ENCODE measurements around the gene CTNNA2.

CTNNA2 gene

GRCh38 chr2:79782576-79783452 is 270.0 kb downstream of the CTNNA2 start:
- DNase-seq (ENCODE audit: low read depth in 1 of 2, low spot score in 1 of 2) = no peak

GRCh38 chr2:79788952-79789651 is 276.3 kb downstream of the CTNNA2 start:
- DNase-seq (ENCODE audit: low read depth in 1 of 2, low spot score in 1 of 2) = no peak

DNA sequence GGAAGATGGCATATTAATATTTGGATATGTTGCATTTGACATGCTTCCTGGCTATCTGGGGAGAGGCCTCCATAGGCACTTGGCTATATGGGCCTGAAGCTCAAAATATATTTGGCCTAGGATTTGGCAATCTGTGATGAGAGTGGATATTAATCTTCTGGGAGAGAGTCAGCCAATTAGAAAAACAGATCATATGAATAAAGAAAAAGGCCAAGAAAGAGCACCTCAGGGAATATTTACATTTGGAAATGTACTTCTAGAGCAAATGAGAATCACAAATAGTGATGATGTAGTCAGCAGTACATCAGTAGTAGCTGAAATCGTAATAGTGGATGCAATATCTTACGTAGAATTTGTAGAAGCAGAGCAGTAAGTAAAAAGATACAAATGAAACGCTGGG is 277.0 kb downstream of the CTNNA2 start:
- no peak for DNase-seq (ENCODE audit: low read depth in 1 of 2, low spot score in 1 of 2)

DNA sequence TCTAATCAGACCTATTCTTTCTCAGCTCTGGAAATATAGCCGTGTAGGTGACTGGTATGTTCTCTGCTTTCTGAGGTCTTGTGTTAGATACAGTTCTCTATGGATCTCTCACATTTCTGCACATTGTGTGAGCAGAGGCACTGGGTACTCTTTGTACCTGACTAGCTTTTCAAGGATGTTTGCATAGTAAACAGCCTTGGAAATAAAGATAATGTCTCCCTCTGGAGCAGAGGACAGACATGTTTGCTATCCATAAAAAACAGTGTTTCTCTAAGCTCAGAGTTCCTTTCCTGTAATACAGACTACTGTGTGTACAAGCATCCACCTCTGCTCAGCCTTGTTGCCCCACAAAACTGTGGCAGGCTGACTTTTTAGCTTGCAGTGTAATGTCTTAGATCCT is 279.2 kb downstream of the CTNNA2 start:
- no peak for DNase-seq (ENCODE audit: low read depth in 1 of 2, low spot score in 1 of 2)

DNA sequence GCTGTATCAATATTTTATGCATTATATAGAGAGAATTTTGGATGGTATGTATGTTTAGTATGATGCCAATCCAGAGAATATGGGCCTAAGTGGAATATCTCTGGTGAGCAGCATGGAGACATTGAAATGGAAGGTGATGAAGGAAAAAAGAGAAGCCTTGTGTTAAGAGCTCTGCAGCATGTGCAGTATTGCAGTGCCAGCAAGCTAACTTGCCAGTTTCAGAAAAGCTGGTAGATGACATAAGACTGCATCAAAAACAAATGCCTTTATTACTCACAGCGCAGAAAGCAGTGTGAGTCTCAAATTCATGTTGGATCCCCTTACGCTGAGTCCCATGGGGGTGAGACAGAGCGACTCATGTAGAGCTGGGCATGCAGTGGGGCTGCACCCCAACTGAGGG is 280.2 kb downstream of the CTNNA2 start:
- DNase-seq (ENCODE audit: low read depth in 1 of 2, low spot score in 1 of 2) = no peak

- DNase-seq (ENCODE audit: low read depth in 1 of 2, low spot score in 1 of 2) = no peak
These were observed 283.8 kb downstream of the CTNNA2 start for GRCh38 chr2:79796641-79797040.

GRCh38 chr2:79798776-79799175 is 285.9 kb downstream of the CTNNA2 start:
- no peak for DNase-seq (ENCODE audit: low read depth in 1 of 2, low spot score in 1 of 2)

- DNase-seq (ENCODE audit: low read depth in 1 of 2, low spot score in 1 of 2) = no peak
These were observed 286.9 kb downstream of the CTNNA2 start for GRCh38 chr2:79799729-79800128.

DNA sequence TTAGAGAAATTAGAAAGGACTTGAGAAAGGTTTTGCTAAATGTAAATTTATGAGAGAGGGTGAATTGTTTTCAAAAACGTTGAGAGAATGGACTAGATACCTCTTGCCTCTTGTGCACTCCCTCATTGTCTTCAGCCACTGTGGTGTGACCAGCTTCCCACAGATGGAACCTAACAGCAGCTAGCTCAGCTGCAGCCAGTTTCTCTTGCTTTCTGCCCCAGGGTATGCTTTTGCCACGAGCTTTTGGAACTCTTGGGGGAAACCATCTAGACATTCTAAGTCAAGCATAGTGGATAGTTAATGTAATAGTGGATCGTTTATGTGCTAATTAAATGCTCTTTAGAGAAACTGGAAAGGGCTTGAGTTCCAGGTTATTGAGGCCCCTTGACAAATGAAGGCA is 288.2 kb downstream of the CTNNA2 start:
- DNase-seq (ENCODE audit: low read depth in 1 of 2, low spot score in 1 of 2) = no peak

GRCh38 chr2:79817288-79817687 is 304.4 kb downstream of the CTNNA2 start:
- DNase-seq (ENCODE audit: low read depth in 1 of 2, low spot score in 1 of 2) = no peak

DNA sequence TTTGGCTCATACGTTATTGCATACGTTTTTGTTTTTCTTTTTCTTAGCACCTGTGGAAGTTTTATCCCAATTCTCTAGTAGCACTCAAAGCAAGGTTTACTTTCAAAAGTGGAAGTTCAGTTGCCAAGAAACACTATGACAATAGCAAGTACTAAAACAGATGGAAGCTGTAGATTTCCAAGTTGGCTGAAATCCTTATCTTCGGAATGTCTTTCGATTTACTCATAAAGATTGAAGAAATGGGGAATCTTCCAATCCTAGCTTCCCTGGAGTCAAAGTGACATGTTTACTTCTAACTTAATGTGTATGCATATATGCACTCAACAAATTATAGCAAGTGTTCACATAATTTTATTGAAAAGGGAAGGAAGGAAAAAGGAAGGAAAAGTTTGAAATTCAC is 307.4 kb downstream of the CTNNA2 start:
- no peak for DNase-seq (ENCODE audit: low read depth in 1 of 2, low spot score in 1 of 2)

GRCh38 chr2:79822136-79822535 is 309.3 kb downstream of the CTNNA2 start:
- DNase-seq (ENCODE audit: low read depth in 1 of 2, low spot score in 1 of 2) = no peak

GRCh38 chr2:79824086-79824786 is 311.4 kb downstream of the CTNNA2 start:
- no peak for DNase-seq (ENCODE audit: low read depth in 1 of 2, low spot score in 1 of 2)

GRCh38 chr2:79827881-79828280 is 315.0 kb downstream of the CTNNA2 start:
- DNase-seq (ENCODE audit: low read depth in 1 of 2, low spot score in 1 of 2) = no peak

GRCh38 chr2:79830501-79830900 is 317.6 kb downstream of the CTNNA2 start:
- DNase-seq (ENCODE audit: low read depth in 1 of 2, low spot score in 1 of 2) = no peak

DNA sequence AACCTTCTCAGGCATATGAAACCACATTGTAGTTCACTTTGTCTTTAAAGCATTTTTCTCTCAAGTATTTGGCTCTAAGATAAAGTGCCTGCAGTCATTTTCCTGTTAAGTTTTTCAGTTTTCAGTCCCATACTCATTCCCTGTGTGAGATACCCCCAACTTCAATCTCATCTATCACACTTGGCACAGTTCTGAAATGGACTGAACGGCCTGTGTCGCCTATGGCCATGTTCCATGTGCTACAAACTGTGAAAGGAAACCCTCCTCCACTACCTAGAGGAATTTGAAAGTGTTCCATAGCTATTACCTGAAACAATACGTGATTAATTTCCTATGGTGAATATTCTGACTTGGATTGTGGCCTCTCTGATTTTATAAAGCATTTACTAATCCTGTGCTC is 319.1 kb downstream of the CTNNA2 start:
- no peak for DNase-seq (ENCODE audit: low read depth in 1 of 2, low spot score in 1 of 2)

DNA sequence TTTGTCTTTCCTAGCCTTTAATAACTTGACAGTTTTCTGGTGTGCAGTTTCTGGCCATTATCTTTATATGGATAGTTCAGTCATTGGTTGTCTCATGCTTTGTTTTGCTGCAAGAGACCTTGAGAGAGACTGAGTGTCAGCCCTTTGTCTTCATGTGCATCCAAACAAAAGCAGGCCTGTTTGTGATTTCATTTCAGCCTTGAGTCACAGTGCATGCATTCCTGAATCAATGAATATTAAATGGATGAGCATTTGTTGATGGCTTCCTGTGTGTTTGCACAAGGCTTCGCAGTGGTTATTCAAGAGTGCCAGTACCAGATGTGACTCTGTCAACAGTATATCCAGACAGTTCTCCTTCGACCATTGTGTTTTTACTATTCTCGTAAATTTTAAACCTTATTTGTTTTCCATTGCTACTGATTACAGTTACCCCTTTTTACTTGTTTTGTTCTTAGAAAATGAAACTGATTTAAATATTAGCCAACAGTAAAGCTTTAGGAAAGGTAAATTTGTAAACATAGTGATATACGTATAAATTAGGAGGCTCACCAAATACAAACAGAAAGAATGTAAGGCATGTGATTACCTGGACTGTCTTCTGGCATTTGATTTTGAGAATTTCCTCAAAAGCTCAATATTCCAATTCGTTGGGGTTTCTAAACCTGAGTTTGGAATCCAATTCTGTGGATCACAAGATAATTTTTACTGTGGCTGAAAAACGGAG is 319.8 kb downstream of the CTNNA2 start:
- DNase-seq (ENCODE audit: low read depth in 1 of 2, low spot score in 1 of 2) = no peak

- no peak for DNase-seq (ENCODE audit: low read depth in 1 of 2, low spot score in 1 of 2)
These were observed 320.5 kb downstream of the CTNNA2 start for GRCh38 chr2:79833235-79833878.

DNA sequence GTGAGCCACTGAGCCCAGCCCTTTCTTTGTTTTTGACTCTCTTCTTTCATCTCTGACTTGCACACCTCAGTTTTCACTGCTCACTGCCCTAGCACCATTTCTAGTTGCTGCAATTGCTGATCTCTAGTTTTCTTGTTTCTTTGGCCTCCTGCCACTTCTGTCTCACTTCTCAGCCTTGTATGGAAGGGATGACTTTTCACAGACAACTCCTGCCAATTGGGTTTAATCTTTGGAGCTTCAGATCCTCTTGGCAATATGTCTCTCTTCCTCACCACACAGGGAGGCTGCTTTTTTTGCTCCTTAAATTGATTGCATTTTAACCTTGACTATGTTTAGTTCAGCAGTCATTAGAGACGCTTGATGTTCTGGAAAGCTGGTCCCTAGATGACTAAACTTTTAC is 323.1 kb downstream of the CTNNA2 start:
- no peak for DNase-seq (ENCODE audit: low read depth in 1 of 2, low spot score in 1 of 2)

DNA sequence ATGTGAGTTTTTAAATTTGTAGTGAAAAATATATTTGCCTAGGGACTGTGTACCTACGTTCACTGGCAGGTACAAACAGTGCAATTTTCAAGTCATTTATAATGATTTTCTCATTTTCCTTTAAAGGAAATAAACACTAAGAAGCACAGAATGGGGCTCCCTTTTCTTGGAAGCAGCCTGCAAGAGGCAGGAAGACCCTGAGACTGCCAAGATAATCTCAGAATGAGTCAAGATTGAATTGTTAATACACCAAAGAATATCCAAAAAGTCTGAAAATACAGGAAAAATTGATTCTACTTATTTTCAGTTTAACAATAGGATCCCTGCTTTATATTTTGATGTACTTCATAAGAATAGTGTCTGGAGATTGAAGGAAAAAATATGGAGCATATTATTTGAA is 331.2 kb downstream of the CTNNA2 start:
- no peak for DNase-seq (ENCODE audit: low read depth in 1 of 2, low spot score in 1 of 2)

- no peak for DNase-seq (ENCODE audit: low read depth in 1 of 2, low spot score in 1 of 2)
These were observed 334.0 kb downstream of the CTNNA2 start for GRCh38 chr2:79846878-79847277.

All from stimulated activated CD4-positive, alpha-beta T cell treated with anti-CD3 and anti-CD28 coated beads, Interleukin-15, amount 100 ng/mL, for 1 hour (primary cell).